GM18909 (cell line): ENCODE results near the gene PML.
A peak's percentile ranks its signal among the peaks of the same experiment; 100 is the strongest.

Experiments
- ATAC-seq: cut with Tn5 transposase; IDR thresholded peaks from one replicate; pipeline ENCODE4 v1.9.1; 2021; ENCODE audit warnings: mild to moderate bottlenecking; ENCODE audit not compliant: unreplicated experiment, poor library complexity

Gene PML, protein sequence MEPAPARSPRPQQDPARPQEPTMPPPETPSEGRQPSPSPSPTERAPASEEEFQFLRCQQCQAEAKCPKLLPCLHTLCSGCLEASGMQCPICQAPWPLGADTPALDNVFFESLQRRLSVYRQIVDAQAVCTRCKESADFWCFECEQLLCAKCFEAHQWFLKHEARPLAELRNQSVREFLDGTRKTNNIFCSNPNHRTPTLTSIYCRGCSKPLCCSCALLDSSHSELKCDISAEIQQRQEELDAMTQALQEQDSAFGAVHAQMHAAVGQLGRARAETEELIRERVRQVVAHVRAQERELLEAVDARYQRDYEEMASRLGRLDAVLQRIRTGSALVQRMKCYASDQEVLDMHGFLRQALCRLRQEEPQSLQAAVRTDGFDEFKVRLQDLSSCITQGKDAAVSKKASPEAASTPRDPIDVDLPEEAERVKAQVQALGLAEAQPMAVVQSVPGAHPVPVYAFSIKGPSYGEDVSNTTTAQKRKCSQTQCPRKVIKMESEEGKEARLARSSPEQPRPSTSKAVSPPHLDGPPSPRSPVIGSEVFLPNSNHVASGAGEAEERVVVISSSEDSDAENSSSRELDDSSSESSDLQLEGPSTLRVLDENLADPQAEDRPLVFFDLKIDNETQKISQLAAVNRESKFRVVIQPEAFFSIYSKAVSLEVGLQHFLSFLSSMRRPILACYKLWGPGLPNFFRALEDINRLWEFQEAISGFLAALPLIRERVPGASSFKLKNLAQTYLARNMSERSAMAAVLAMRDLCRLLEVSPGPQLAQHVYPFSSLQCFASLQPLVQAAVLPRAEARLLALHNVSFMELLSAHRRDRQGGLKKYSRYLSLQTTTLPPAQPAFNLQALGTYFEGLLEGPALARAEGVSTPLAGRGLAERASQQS

DNA sequence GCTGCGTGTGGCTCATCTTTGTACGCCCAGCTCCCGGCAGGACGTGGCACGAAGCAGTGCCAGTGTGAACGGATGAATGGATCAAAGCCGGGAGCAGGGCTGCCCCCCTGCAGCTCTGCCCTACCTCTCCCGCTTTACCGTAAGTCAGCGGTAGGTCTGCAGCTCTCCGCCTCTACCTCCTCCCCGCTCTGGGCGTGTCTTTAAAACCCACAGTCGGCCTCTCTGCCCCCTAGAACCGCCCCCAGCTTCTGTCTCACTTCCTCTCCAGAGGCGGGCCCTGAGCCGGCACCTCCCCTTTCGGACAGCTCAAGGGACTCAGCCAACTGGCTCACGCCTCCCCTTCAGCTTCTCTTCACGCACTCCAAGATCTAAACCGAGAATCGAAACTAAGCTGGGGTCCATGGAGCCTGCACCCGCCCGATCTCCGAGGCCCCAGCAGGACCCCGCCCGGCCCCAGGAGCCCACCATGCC lies at the start of gene PML:
Gene PML (plus strand): TSS at position 304 of the 471 bp plus-strand sequence. CDS start 97 bp downstream, at position 401.
- peak; percentile 69 for ATAC-seq

DNA sequence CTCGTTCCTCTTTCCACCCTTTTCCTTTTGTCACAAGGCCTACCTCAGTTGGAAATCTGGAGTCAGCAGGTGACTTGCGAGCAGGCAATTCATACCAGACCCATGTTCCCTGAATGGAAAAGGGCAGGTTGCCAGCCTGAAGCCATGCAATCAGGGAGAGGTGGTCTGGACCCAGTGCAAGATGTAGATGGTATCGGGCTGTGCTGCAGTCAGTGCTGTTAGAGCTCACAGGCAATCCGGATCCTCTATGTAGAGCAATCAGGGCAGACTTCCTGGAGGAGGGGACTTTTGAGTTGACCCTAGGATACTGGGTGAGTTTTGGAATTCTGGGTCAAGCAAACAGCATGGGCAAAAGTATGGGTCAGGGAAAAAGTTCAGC lies 49.4 kb upstream of the PML start:
- ATAC-seq, result no peak

DNA sequence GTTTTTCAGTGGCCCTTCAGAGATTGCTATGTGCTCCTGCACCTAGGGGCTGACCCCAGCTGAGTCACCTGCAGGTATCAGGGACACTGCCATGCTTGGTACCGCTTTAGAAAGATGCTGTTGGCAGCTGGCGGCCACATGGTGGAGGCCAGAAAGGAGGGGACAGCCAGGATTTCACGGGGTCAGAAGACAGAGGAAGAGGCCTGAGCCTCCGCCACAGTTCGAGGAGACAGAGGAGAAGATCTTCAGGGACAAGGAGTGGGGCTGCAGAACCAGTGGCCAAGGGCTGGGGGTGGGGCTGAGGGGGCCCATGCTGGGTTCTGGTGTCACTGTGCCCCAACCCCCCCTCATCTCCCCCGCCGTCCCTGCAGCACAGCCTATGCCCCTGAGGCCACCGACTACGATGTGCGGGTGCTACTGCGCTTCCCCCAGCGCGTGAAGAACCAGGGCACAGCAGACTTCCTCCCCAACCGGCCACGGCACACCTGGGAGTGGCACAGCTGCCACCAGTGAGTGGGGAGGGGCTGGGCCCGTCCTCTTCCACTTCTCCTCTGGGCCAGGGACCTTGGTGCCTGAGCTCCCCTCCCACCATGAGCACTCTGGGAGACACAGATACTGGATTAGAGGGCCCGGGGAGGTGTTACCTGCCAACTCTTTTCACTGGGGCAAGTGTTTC lies 48.3 kb upstream of the PML start:
- ATAC-seq, result no peak

DNA sequence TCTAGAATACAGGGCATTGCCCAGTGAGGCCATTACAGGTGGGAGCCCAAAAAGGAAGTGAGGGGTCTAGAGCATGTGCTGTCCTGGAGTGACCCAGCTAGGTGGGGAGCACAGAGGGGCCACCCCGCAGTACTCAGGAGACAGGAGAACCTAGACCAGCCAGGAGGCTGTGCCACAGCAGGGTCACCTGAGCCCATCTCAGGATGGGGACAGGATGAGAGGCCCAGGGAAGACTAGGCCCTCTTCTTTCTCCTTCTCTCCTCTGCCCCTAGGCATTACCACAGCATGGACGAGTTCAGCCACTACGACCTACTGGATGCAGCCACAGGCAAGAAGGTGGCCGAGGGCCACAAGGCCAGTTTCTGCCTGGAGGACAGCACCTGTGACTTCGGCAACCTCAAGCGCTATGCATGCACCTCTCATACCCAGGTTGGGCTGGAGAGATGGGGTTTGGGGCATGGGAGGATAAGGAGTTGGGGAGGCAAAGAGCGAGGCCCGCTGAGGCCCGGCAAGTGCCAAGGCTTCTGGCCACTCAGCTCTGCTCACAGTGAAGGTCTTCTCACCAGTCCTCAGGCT lies 47.6 kb upstream of the PML start:
- ATAC-seq, result no peak

DNA sequence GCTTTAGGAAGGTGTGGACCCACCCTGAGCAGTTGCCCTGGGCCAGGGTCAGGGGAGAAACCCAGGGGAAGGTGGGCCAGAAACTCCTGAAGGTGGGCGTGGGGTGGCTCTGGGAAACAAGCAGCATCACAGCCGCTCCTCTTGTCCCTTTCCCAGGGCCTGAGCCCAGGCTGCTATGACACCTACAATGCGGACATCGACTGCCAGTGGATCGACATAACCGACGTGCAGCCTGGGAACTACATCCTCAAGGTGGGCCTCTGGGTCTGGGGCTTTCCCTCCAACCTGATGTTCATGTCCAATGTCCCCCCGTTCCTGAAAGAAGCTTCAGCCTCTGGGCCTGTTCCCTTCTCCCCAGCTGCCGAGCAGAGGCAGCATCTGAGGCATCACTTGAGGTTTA lies 46.9 kb upstream of the PML start:
- ATAC-seq, result no peak

DNA sequence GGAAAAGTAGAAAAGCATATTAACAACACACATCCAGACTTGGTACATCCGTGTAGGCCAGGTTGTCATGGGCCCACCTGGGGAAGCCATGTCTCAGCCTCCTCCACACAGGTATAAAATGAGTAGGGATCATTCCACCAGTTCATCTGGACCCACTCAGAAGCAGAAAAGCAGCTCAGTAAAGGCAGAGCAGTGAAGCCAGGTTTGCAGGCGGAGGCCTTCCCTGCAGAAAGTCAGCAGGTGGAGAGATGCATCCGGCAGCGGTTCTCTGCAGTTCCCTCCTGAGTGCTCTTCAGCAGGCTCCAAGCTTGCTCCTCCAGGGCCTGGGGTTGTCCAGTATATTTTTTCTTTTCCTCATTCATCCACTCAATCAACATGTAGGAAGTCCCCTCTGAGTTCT lies 46.1 kb upstream of the PML start:
- no peak for ATAC-seq

DNA sequence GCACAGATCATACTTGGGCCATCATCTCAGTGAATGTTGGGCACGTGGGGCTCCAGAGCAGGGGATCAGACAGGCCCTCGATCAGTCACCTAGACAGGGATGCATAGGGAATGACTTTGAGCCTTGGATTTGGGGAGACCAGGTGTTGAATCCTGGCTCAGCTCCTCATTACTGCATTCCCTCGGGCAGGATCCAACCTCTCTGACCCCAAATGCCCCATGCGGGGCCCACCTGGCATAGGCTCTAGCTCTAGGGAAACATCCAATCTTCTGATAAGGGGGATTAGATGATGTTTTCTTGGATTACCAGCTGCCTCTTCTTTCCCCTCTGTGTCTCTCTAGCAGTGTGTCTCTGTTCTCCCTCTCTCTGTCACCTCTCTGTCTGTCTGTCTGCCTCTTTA lies 45.5 kb upstream of the PML start:
- ATAC-seq, result no peak

DNA sequence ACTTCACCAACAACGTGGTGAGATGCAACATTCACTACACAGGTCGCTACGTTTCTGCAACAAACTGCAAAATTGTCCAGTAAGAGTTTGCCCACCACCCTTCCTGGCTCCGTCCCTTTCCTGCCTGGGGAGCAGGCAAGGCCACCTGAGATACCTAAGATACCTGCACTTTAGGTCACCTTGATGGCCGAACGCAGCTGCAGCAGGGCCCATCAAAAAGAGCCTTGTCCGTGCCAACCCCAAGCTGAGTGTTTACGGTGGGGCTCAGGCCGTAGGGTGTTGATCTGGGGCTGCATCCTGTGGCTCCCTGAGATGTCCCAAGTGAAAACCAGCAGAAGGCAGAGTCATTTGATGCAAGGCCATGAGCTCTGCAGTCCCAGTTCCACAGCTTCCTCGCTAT lies 45.0 kb upstream of the PML start:
- ATAC-seq, result no peak

DNA sequence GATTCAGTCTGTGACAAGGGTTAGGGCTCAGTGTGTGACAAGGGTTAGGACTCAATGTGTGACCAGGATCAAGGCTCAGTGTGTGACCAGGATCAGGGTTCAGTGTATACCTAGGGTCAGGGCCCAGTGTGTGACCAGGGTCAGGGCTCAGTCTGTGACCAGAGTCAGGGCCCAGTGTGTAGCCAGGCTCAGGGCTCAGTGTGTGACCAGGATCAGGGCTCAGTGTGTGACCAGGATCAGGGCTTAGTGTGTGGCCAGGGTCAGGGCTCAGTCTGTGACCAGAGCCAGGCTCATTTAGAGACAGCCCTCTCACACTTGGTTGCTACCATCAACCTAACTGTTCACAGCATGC lies 44.1 kb upstream of the PML start:
- no peak for ATAC-seq

DNA sequence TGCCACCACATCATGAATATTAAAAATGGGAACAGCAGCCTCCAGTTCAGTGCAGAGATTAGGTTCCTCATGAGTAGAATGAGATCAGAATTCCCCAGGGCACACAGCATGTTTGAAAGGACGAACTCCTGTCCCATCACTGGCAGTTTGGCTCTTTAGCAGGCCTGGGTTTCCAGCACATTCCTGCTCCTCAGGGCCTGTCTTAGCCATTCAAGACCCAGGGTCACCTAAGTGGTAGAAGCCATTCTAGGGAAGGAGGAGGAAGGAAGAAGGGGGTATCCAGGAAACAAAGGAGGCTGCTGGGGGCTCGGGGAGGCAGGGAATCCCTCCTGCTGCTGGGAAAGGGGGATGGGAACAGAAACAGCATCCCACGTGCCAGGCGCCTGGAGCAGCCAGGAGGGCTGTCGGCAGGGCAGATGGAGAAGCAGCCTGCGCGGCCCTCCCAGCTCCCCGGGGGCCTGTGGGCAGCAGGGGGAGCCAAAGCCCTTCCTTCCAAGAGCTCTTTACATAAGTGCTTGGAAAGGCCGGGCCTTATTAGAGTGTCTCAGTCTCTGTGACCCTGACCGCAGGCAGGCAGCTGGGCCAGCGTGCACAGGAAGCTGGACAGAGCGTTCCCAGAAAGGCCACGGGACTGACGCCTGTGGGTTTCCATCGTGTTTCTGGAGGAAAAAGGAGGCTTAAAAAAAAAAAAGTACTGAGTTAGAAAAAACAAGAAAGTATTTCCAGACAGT lies 43.5 kb upstream of the PML start:
- peak; percentile 52 for ATAC-seq

DNA sequence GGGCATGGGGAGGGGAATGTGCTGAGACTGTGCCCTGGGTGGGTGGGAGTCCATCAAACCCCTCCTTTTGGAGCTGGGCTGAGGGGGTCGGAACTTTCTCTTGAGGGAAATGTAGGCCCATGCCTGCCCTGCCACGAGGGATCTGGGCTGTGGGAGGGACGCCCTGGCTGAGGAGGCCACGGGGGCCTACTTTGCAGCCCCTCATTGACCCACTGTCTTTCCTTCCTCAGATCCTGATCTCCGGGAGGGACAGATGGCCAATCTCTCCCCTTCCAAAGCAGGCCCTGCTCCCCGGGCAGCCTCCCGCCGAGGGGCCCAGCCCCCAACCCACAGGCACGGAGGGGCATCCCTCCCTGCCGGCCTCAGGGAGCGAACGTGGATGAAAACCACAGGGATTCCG lies 42.9 kb upstream of the PML start:
- ATAC-seq, result no peak

DNA sequence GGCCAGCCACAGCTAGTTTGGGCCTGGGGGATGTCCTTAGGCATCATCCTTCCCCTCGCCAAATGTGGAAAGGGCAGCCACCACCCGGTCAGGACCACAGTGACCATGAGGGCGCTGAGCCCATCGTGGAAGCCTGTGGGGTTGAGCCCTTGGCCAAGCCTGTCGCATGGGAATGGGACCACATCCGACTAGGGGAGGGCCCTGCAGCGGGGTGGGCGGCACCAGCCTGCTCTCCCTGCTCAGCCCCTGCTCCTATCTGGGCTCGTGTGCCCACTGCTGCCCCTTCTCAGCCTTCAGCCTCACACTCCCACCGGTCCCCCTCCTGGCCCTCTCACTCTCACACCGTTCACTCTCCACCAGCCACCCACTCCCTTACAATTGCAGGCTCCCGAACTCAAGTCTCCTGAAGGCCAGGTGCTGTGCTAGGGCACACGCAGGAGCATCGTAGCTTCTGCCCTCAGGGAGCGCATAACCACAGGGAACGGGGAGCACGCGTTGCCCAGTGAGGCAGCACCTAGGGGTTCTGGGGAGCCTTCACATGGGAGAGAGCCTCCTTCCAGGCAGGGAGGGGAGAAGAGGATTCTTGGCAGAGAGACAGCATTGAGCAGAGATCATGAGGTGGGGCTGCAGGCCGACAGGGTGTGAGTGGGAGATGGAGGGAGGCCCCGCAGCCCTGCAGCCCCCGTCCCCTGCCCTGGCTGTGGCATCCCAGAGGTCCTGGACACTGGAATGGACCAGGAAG lies 42.2 kb upstream of the PML start:
- no peak for ATAC-seq

DNA sequence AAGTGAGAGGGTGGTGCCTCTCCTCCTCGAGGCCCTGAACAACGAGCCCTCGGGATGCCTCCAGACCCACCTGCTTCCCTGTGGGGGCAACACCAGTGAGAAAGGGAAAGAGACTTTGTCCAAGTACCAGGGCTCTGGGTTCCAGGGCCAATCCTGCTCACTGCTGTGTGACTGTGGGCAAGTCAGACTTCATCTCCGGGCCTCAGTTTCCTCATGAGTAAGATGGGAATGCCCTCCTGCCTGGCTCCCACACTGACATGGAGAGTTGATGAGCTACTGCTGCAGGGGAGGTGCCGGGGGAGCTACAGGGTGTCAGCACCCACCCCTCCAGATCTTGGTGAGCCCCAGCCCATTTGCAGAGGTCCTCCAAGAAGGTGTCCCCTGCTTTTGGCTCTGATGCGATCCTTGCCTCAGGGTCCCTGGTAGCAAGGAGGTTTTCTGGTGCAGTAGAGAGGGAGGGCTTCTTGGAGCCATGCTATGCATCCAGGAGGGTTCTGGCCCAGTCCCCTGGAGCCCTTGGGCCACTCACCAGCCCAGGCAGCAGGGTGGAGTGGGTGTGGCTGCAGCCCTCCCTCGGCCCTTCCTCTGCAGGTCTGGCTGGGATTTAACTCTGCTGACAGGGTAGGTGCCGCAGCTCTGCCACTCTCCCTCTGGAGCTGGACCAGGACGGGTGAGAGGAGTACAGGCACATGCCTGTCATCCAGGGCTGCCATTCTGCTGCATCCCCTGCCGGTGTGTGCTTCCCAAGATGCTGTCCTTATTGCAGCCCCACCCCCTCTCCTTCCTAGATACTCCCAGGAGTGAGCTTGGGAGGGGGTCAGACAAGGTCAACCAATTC lies 41.4 kb upstream of the PML start:
- no peak for ATAC-seq

DNA sequence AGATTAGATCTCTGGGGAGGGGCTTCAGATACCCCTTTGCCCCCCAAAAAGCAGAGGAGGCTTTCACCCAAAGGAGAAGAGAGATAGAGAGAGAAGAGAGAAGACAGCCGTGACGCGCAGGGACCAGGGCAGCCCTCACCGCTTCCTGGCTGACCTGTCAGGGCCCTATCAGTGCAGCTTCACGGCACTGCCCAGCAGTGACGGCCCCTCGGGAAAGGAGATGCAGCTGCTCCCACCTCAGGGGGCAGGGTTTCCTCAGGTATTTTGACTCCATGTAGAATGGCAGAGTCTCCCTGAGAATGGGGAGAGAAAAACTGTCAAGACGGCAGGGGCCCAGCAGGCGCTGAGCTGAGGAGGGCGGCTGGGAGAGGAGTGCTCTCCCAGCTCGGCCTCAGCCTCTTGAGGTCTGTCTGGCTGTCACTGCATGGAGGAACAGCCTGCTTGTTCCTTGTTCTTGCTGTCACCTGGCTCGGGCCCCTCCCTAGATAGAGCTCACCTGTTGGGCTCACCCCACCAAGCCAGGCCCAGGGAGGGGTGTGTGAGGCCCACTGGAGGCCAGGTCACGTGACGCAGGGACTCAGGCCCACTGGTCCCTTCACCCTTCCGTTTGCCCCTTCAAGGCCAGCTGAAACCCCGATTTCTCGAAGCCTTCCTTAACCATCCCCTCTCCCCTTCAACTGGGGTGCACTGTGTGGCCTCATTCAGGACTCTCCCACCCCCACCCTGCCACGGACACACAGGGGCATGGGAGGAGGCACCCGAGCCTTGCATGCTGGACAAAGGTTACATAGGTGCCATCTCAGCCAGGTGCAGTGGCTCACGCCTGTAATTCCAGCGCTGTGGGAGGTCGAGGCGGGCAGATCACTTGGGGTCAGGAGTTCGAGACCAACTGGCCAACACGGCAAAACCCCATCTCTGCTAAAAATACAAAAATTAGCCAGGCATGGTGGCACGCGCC lies 40.0 kb upstream of the PML start:
- no peak for ATAC-seq

DNA sequence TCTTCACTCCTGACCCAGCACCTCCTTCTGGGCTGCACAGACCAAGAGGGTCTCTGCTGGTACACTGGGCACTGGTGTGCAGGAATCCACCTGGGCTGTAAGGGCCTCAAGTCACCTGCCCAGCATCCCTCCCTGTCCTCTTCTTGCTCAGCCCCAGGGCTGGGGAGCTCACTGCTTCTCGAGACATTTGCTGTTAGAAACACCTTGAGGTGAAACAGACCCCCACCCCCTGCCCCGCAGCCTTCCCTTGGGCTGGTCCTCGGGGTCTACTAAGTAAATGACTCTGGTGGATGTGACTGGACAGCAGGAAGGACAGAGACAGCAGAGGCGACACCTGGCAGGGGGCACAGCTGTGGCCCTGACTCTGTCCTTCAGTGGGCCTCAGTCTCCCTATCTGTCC lies 39.2 kb upstream of the PML start:
- ATAC-seq, result no peak

DNA sequence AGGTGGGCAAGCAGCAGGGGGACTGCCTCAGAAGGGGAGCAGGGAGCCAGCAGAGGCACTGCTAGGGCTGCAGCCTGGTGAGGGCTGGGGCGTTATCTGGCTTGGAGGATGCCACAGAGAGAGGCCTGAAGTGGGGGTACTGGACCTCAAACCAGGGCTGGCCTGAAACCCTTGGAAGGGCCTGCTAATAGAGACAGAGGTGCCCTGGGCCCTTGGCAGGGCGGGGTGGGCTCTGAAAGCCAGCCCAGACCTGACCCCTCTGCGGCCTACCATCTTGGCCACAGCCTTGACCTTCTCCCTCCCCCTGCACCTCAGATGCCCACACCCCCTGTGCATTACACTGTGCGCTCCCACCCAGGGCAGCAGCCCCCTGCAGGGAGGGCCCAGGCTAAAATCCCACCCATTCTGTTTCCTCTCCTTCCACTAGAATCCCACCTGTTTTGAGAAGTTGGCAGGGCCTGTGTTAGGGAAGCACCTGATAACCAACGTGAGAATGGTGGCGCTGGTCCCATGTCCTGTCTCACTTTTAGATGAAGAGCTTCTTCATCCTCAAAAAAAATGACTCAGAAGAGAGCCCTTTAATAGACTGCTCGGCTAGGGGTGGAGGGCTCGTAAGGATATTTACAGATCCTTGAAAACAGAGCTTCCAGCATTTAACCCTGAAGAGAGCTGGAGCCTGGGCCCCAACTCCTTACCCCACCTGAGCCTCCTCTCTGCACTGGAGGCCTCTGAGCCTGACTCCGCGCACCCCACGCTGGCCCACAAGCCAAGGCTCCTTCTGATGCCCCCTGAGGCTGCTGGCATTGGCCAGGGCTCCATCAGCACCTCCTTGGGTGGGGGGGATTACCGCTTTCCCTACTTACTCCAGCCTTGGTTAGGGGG lies 38.4 kb upstream of the PML start:
- no peak for ATAC-seq
